ENCODE results near the gene TAPT1.
A peak's percentile ranks its signal among the peaks of the same experiment; 100 is the strongest.
"Not testable (repeated sequence)": the region's sequence is repeated elsewhere in the genome, so short reads cannot be mapped to it uniquely, and the experiment has no call there.

The TAPT1 gene

DNA sequence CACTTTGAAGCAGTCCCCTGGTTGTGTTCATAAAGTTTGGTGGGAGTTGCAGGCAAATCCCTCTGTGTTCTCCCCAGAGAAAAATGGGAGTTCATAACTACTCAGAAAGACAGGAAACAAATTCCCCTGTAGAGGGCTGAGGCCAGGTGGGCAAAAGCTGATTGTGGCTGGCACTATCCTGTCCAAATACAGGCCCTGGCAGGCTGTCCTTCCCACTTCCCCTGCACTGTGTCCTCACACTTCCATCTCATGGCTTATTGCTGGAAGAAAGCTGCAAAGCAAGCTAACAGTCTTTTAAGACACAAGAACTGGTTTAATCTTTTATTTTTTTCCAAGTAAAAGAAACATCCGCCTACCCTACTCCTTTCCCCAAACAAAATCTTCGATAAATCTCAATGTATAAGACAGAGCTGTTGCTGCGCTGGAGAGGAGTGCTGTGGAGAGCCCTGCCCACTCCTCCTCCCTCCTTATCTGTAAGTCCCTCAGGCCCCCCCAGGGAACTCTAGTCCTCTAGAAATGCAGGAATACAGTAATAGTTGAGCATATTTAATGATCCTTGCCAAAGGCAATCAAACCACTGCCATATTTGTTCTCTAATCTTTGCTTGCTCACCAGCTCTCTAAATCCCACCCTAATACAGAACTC, 14.0 kb downstream of the TAPT1 start:
- no peak for DNase-seq

DNA sequence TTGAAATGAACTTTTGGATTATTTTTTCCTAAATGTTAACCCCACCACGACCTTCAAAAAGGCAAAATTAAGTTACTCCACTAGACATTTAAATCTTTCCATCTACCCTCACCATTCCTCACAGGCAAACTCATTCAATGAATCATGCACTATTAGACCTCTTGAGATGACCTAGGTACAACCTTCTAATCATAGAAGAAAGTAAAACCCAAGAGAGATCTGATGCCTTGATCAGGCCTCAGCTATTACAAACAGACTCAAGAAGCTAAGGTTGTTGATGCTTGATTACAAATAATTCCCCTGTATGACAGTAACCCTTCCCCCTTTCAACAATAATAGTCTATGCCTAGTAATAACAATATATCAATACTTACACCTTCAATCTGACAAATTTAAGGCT, 18.9 kb downstream of the TAPT1 start:
- no peak for DNase-seq

DNA sequence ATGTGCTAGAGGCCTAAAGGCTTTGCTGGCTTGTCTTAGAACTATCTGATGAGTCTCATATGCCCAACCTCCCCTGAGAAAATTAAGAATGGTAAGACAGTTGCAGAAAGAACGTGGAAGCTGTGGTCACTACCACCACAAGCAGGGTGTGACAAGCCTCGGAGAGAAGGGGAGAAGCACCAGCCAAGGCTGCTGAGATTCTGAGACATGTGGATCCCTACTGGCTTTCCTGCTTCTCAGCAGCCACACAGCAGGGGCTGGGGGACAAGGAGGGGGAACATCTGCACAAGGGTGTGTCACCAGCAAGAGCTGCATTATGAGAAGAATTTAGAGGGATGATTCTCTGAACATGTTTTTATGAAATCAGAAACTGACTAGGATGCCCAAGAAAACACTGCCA, 19.4 kb downstream of the TAPT1 start:
- DNase-seq: no peak

DNA sequence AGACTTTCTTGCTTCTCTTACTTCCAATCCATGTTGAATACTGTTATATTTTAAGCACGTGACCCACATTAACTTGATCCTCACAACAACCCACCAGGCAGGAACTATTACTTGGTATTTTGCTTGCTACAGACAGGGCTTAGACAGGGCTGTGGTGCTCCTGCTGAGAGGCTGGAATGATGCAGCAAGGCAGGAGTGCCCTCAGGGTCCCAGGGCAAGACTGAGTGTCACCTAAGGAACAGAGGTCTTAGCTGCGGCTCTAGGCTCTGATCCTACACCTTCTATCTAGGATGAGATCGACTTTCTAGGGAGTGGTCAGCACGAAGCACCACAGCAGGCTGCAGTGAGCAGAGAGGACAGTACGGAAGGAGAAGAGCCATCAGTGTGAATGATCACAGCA, 20.0 kb downstream of the TAPT1 start:
- DNase-seq: no peak

DNA sequence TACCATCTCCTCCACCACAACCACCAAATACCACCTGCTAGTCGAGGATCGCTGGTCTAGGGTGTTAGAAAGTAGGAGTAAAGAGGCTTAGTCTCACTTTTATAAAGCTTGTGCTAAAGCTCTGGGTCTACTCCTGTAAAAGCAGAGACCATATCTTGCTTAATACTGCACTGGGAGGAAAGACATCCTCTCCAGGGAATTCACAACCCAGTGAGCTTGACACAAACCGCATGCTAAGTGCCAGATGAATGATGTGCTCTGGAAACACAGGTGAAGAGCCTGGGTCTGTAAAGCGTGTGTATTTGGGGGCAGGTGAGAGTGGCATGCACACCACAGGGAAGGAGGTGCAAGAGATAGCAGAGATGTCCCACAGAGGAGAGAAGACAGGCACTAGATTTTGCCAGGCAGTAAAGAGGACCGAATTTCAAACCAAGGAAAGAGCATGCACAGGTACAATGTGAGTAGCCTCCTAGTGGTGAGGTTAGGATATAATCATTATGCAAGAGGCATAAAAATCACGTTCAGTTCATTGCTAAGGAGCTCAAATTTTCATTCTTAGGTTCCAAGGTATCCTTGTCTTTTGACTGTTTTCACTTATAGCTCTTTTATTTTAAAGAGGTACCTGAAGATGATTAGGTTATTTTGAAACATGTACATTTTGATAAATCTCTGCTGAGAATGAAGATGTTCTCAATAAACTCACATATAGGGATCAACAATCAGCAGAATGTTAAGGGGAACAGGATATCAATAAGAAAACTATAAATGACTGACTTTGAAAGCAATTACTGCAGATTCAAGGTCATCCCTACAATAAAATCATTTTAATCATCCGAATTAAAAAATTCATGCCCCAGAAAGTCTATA, 20.7 kb downstream of the TAPT1 start:
- no peak for DNase-seq

DNA sequence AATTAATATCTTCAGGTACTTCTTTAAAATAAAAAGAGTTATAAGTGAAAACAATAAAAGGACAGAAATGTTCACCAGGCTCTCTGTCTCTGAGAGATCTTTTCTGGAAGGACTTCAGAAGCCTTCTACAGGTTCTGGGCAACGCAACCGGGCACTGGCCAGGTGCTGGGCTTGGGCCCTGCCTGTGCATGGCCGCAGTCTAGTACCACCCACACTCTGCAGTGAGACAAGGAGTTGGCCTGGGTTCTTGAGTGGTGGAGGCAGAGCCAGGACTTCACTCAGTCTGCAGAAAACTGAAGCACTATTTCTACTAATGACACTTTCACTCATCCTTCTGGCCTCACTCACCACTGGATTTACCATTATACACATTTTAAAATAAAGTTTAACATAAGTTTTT, 21.8 kb downstream of the TAPT1 start:
- no peak for DNase-seq

DNA sequence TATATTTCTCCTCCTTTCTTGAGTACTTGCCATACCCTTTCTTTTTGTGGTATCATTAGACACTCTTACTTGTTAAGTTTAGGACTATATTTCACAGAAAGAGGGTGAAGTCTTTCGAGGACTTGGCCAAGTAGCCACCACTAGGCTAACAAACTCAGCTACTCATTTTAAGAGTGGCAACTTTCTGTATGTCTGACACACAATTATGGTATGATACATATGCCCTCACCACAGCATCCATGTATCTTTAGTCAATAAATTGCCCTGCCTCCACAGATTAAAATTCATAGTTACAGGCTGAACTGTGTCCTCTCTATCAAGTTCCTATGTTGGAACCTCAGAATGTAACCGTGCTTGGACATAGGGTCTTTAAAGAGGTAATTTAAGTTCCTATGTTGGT, 23.2 kb downstream of the TAPT1 start:
- DNase-seq: no peak

DNA sequence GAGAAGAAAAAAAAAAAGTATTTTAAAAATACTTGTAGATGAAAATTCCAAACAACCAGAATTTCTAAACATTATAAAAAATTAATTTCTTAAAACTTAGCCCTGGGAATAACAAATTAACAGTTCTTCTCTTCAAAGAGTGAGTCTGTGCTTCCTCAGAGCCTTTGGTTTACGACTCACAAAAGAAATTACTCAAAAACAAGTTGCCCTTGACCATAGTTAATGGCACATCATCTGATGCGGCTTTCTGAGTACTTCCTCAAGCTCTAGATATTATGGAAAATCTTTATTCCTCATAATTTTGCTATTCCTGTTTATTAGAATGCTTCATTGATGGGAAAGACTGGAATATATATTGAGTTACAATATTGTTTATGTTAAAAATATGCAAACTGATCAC, 23.7 kb downstream of the TAPT1 start:
- DNase-seq: no peak

DNA sequence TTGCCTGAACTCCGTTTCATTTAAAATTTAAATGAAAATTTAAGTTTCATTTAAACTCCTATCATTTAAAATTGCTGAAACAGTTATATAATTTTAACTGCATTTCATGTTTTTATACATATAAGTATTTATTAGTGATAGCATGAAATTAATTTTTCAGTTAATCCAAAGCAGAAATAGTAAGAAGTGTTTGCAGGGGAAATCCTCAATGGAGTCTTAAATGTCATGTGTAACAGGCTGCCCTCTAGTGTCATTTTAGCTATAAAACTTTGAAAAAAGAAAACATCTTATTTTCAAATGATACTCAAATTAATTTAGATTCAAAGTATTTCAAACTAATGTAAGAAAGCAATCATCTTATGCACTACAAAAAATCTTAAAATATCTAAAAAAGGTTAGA, 27.2 kb downstream of the TAPT1 start:
- no peak for DNase-seq

DNA sequence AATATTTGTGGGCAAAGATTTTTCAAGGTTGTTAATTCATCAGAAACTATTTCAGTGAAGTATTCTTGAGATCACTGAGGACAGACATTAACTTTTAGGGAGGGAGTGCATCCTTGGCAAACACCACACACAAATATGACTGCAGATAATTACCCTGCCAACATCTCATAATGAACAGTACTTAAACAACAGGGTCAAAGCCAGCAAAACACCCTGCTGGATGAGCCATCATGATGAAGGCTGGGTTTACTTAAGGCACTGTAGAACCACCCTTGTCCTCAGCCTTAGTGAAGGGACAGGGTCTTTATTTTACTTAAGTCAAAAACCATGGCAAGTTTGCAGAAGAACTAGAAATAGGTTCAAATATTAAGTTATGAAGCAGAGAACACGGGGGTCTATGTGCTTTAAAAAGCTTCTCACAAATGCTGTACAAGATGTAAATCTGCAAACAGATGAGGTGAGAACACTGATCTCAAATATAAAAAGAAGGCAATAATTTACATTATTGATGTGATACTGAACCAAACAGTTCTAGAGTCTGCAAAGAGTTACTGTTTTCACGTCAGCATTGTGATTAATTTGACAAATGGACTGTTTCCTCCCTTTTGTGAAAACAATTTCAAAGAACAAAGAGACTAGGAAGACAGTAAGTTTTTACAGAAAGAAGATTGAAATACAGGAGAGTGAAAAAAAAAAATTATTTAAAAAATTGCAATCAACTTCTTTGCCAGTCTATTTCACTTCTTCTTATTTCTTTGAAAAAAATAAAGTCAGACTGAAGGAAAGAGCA, 28.2 kb downstream of the TAPT1 start:
- DNase-seq: peak; percentile 61

DNA sequence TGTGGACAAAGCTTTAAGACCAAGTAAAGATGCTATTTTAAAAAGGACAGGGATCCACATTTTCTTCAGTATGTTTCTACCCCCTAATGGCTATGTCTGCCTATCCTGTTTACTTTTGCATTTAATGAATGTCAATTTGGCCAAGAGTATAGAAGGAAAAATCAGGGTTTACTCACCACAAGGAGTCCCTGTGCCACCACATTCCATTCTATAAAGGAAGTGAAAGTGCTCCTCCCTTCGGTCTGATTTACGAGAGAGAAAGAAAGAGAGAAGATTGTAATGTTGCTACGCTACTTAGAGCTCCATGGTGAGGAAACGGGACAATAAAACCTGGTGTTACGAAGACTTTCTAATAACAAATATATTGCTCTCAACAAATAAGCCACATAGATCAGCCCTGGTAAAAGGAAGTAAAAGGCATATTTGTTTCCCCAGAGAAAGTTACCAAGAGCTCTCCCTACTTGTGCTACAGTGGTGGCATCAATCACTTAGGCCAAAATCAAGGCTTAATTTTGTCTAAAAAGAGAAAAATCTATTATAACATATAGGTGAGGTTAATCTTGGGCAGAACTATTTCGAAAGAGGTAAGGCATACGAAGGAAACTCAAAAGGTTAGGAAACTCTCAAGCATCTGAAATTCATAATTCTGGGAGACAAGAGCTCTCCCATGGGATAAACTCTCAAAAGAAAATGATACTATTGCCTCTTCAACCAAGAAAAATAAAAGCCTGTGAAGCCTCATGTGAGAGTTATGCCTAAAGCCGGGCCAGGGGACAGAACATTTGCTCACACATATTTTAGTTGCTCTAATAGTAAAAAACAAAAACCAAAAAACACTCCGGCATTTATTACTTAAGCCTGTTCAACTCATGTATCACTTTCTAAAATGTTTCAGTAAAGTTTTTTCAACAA, 29.5 kb downstream of the TAPT1 start:
- peak; percentile 13 for DNase-seq

DNA sequence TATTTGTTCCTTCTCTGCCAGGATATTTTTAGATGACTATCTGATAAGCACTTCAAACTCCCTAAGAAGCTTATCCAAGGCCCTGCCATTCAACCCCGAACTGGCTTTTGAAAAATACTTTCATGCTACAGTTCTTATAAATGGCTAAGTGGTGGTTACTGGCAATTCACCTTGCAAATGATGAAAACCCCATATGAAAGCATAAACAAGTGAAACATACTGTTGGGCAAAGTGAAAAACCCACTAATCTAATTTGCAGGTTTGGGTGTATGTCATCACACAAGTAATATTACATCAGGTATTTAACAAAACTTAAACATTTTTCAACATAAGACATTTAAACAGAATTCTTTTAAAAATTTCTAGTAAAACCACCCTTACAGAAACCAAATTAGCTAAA, 31.1 kb downstream of the TAPT1 start:
- no peak for DNase-seq

DNA sequence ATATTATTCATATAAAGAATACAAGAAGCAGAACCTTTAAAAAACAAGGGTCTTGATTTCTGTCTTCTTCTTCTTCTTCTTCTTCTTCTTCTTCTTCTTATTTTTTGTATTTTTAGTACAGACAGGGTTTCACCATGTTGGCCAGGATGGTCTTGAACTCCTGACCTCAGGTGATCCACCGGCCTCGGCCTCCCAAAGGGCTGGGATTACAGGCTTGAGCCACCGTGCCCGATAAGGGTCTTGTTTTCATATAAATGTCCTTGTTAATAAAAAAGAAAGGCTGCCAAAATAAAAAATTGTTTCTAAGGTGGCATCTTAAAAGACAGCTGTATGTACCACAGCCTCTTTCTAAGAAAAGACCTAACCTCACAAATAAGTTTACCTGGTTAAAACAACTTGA, 31.5 kb downstream of the TAPT1 start:
- DNase-seq: not testable (repeated sequence)

DNA sequence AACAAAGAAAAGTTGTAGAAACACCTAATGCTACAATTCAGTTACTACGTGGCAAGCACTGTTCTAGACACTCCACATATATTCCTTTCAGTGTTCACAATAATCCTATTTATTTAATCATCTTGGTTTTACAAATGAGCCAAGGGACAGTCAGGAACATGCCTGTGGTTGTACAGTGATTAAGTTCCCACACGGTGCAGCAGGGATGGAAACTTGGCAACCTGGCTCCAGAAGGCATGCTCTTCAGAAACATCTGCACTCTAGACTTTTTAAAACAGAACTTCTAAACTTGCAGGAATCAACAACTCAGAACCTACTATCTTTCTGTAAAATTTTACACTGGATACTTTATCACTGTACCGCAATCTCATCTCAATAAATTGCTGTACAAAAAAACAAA, 32.1 kb downstream of the TAPT1 start:
- no peak for DNase-seq

DNA sequence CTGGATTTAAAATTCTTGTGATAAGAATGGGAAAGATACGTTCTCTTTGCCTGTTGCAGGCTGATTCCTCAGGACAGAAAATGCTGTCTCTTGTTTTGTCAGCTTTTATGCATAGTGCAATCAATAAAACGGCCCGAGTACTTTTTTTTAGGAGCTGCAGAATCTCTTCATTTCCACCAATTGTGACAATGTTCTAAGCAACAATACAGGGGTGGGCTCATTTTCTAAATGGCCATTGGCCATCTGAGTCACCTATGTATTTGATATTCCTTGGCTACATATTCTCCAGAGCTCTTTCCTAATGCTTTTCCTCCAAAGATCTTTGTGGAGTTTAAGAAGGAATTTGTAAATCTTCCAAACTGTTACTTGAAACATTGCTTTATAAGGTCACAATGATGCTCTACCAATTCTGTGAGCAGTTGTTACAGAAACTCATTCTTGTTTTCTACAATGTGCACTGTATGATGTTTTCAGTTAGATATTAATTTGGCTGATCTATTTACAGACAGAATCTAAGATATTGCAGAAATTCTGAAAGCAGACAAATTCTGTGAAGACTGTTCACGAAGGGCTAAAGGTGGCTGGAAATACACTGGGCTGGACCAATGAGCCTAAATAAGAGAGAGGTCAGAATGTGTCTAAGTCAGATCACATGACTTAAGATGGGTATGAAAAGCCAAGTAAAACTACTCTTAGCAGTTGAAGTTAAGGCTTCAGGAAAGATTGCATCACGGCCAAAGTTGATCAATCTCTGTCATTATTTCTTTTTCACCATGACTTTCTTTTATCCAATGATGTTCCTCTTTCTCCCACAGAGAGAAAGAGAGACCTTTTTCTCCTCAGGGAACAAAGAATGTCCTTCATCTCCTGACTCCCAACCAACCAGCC, 33.4 kb downstream of the TAPT1 start:
- DNase-seq: no peak

DNA sequence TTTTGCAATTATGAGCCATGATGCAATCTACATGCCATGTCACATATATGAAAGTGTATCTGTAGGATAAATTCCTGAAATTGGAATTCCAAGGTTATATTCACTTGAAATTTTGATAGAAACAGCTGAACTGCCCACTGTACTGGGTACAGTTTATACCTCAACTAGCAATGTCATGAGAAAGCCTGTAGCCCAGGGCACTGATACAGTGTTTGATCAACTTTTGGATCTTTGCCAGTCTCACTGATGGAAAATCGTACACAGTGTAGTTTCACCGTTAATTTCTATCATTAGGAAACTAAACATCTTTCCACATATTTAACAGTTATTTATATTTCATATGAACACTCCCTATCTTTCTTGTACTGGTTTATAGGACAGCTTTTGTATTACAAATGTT, 34.2 kb downstream of the TAPT1 start:
- no peak for DNase-seq

DNA sequence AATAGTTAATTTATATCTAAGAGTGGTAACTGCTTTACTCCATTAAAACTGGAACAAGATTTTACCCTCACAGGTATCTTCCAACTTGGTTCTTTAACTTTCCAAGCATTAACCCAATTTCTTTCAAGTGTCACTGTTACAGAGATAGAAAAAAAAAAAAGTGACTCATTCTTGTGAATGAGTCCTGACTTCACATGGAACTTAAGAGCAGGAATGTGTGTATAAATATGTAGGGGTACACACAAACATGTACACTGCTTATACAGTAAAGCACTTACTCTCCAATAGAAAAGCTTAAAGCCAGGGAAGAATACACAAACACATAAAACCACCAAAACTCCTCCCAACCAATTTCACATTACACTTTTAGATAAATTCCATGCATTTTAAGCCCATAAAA, 38.8 kb downstream of the TAPT1 start:
- DNase-seq: no peak

DNA sequence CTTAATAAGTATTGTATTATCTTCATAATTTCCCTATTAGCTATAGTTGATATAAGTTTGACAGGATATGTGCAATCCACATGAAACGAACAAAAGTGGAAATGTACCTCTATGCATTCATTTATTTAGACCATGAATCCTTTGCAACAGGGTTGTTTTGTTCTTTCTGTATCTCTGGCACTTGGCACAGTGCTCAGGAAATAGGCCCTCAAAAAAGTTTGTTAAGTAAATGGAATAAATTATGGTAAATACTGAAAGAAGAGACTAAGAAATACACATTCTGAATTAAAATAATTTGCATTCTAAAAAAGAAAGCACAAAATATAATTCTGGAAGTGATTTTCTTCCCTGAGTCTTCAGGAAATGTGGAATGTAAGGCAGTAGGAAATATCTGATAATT, 39.3 kb downstream of the TAPT1 start:
- DNase-seq: no peak

DNA sequence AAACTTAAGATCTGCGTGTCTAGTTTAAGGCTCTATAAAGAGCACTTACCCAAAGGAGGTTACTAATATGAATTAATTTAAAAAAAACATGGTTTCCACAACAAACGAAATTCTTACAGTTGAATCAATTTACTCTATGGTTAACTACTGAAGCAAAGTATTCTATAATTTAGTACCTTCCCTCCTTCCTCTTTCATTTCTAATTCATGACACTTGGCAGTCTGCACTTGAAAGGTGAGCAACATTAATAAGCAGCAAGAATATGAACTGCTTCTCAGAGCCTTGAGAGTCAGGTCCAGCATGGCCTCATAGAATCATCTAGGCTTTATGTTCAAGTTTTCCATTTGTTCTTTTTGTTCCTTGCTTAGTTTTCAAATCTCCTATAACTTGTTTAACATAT, 42.7 kb downstream of the TAPT1 start:
- no peak for DNase-seq

DNA sequence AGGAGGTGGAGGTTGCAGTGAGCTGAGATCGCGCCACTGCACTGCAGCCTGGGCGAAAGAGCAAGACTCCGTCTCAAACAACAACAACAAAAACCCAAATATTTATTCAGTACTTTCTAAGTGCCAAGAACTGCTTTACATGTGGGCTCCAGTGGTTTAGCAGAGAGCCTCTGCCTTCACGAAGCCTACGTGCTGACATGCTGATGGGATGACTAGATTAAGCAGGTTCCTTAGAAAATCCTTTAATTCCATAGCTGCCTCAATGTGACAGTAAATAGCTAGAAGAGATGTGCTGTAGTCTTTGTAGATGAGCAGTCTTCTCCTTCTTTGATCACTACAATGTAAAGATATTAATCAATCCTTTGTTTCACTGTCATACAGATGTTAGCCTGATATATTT, 49.6 kb downstream of the TAPT1 start:
- DNase-seq: no peak

DNA sequence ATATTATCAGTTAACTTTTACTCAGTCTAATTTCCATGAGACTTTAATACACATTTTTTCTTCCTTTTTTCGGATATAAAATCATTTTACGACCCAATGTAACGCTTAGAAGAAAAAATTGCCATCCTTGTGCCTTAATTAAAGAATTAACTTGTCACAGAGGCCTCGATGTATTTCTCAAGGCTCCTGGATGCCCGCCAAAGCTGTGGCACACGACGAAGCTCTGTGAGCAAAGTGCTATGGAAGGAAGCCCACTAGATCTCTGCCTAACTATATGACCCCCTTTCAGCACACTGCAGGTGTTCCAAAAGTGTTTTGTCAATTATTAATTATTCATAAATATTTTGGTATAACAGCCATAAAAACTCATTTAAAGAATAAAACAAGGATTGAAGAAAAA, 54.4 kb downstream of the TAPT1 start:
- no peak for DNase-seq

DNA sequence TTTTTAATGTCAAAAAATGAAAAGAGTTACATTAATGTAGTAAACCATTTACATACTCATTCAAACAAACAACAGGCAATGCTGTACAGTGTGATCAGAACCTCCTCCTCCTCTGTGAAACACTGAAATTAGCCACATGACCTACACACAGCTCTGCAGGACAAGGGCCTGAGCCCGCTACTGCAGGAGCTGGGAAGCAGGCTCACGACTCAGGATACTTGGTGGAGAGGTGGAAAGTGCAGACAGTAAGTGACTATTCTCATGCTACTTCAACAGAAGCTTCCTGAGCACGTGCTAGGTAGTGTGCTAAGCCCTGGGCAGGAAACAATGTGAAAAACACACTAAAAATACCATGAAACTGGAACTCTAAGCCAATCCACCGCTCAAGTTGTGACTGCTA, 56.8 kb downstream of the TAPT1 start:
- no peak for DNase-seq

Data from NCI-H1092 (cell line).